DMS79 treated with DMSO at 0.1 percent for 48 hours (cell line): ENCODE data around the gene ARFGAP2.

Experiments used
- DNase-seq: peaks from one replicate; lab custom pipeline; 2025; lab: John Stamatoyannopoulos, UW

The ARFGAP2 gene

DNA sequence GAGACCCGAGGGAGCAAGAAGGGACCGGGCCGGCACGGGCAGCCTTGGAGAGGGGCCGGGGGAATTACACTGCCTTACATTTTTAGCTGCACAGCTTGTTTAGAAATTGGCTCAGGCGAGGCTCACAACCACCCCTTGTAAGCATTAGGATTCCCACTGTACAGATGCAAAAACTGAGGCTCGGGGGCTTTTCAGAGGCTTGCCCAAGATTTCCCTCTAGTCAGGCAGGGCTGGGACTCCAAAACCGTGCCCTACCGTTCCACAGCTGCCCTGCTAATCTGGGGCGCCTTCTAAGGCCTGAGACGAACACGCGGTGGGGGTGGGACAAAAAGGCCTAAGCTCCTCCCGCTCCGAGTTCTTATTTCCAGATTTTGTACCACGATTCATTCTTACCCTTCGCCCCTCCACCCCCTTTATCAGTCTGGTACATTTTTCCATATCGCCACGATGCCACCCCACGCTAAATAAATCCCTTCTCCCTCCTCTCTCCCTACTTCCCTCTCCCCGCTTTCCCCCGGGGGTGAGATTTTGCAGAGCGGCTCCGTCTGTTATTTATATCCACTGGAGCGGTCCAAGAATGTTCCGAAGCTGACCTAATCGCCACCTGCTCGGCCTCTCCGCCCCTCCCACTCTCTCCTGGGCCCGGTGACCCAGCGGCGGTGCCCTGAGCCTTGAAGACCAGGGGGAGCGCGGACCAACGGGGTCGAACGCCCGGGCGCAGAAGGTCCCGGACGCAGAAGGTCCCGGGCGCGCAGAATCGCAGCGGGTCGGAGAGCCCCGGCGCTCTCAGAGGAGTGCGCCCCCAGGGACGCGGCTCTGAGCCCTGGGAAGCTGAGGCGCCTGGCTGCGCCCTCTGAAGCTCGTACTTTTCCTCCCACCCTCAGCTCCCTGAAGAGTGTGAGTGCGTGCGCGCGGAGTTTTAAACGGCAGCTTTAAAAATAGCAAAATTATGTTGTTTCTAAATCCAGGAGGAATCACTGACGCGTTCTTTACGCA is 10.3 kb upstream of the ARFGAP2 start:
- DNase-seq = peak; percentile 12

DNA sequence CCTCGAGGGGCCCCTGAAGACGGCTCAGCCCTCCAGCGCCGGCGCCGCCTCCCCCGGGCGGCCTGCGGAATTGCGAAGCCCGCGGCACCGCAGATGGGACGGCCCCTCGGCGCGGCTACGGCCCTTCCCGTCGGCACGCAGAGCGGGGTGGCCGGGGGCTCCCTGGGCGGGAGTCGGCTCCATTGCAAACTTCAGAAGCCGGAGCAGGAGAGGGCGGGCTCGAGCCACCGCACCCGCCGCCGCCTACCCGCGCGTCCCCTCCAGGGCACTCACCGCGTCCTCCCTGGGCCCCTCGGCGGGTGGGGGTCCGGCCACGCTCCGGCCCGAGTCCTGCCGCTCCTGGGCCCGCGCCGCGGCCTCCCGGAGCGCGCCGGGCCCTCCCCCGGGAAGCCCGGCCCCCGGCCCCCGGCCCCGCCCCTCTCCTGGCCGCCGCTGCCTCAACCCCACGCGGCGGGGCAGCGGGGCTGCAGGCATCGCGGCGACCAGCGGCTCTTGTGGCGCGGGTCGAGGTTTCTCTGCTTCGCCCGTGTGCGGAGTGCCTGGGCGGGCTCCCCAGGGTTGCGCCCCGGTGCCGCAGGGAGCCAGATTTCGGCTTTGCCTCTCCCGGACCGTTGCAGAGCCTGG is 9.5 kb upstream of the ARFGAP2 start, which contains the start of gene PACSIN3:
Gene PACSIN3, minus strand, starts transcription at position 359 of the 624 bp plus-strand sequence. CDS start 3,707 bp downstream, outside the sequence.
- no peak for DNase-seq

DNA sequence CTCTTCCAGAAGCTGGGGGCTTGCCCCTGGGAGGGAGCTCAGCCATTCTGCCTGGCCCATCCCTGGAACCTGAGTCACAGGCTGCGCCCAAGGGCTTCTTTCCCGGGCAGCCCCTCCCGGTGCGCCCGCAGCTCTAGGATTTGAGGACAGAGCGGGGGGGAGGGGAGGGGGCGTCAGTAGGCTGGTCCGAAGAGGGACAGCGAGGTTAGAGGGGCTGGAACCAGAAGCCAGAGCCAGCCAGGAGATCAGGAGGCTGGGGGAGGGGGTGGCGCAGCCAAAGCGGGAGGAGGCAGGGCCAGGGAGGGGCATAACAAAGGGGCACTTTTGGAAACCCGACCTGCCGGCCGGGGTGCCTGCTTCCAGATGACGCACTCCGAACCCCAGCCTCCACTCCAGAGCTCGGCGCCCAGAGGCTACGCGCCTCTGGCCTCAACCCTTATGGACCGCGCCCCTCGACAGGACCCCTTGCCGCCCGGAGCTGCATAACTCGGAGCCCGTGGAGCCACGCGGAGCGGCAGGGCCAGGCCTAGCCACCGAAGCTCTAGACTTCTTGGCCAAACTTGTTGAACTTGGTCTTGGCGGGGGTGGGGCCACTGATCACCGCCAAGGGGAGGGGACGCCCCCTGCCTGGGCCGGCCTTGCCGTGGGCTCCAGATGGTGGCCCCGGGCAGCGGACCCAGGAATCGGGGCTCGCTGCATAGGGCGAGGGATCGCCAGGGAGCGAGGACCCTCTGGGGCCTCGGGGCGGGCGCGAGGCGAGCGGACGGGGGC is 8.8 kb upstream of the ARFGAP2 start:
- peak; percentile 36 for DNase-seq

DNA sequence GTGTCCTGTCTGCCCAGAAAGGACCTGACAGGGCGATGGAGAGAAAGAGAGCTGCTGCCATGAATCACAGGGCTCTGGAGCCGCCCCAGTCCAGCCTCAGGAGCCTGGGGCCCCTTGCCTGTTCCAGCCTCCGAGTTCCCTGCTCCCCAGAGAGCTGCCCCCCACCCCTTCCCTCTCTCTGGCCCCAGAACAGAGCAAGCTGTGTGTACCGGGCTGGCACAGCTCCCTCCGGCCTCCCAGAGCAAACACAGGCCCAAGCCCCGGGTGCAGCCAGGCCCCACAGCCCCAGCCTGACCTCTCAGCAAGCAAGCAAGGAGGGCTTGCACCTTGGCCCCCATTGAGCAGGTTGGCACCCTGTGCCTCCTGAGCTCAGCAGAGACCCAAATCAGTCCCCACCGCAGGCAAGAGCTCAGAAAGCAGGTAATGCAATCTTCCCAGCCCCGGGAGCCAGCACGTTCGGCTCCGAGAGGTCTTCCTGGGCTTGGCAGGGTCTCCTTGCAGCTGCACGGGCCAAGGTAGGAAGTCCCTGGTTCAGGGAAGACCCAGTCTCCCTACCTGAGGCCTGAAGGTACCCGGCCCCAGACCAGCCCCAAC is 8.1 kb upstream of the ARFGAP2 start:
- no peak for DNase-seq

DNA sequence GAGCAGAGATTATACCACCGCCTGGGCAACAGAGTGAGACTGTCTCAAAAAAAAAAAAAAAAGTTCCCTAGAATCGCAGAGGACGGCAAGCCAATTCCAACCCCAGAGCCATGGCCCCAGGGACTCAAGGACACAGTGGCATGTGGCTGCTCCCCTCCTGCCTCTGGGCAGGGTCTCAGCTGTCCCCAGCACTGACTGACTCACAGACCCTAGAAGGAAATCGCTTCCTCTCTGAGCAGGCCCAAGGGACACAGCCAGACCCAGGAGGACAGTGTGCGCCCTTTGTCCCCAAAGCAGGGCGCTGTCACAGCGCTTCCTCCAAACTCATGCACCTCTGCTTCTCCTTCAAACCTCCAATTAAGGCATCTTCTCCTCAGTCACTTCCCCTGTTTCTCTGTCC is 7.3 kb upstream of the ARFGAP2 start:
- no peak for DNase-seq

DNA sequence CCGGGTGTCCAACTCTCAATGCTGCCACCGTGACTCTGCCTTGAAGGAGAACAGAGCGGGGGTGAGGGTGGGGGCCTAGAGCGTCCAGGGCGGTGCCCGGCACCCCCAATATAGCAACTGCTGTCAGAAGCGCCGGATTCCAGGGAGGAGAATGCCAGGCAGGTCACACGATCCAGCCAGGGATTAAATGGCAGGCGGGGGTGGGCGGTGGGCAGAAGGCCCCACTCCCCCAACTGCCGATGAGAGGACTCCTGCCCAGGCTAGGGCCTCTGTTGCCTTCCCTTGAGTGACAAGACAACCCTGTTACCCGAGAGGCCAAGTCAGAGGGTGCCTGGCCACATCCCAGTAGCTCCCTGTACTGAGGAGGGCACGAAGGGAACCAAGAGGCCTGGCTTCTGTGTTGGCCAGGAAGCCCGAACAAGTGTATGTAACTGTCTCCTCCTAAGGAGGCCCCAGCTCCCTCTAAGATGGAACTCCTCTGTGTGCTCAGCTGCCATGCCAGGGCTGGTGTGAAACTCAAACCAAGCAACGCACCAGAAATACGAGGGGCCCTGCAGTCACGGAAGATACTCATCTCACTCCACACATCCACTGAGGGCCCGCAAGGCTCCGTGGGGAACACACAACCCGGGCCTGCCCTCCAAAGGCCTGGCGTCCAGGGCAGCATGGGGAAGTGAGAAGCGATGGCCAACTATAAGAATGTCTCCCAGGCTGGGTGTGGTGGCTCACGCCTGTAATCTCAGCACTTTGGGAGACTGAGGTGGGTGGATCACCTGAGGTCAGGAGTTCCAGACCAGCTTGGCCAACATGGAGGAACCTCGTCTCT is 6.6 kb upstream of the ARFGAP2 start:
- no peak for DNase-seq

DNA sequence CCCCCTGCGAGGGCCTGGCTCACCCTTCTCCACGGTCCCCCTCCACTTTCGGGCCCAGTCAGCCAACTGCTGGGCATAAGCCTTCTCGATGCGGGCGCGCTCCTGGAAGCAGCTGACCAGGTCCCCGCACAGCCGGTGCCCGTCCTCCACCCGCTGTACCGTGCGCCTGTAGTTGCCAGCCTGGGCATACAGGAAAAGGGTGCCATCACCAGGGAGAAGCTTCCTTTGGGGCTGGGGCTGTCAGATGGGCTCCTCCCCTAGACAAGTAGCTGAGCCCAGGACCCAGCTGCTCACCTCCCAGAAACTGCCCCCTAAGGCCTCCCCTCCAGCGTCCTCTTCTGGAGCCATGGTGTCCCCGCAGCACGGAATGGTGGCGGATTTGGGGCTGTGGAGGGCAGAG is 5.7 kb upstream of the ARFGAP2 start:
- no peak for DNase-seq

DNA sequence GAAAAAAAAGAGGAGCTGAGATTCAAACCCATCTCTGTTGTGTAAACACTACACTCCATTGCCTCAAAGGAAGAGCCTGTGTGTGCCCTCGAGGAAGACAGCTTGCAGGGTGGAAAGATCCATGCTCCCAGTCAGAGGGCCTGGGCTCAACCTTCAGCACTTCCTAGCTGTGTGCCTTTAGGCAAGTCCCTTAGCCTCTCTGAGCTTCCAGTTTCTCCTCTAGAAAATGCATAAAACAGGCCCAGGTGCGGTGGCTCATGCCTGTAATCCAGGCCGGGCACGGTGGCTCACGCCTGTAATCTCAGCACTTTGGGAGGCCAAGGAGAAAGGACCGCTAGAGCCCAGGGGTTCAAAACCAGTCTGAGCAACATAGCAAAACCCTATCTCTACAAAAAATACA is 4.6 kb upstream of the ARFGAP2 start:
- DNase-seq = no peak

DNA sequence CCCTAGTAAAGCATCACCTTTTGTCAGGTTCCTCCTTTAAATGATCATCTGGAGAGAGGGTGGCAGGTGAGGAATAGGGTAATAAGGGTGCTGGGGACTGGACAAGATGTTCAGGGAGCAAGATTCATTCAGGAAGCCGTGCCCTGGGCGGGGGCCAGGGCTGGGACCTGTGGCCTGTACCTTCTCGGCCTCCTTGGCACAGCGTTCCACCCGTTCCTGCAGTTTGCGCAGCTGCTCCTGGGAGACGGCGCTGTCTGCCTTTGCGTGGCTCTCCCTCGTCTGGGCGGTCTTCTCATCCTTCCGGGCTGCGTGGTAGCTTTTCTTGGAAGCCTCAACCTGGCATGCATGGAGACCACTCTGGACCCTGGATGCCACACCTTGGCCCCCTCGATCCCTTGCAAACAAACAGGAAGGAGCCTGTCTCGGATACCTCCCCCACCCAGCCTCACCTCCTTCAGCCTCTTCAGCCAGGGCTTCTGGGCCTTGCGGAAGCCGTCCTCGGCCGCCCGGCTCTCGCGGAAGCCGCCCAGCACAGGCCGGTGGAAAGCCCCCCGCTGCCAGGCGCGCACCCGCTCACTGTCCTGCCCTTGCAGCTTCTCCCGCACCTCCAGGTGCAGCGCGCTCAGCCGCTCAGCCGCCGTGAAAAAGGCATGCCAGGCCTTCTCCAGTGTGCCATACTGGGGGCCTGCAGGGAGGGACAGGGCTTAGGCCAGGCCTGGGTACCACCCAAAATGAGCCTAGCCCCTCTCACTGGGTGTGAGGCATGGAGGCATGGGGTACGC is 3.5 kb upstream of the ARFGAP2 start:
- DNase-seq = no peak

DNA sequence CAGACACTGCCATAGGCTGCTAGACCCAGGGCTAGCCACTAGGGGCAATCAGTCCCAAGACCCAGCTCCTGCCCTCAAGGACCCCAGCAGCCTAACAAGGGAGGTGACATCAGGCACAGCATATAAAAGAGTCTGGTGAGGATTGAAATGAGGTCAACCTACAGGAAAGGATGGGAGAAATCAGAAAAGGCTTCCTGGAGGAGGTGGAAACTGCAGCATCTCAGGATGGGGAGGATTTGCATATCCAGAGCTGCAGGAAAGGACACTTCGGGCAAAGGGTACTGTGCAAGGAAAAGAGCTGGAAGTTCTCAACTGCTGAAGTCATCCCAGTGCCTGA is 2.9 kb upstream of the ARFGAP2 start:
- DNase-seq = no peak

DNA sequence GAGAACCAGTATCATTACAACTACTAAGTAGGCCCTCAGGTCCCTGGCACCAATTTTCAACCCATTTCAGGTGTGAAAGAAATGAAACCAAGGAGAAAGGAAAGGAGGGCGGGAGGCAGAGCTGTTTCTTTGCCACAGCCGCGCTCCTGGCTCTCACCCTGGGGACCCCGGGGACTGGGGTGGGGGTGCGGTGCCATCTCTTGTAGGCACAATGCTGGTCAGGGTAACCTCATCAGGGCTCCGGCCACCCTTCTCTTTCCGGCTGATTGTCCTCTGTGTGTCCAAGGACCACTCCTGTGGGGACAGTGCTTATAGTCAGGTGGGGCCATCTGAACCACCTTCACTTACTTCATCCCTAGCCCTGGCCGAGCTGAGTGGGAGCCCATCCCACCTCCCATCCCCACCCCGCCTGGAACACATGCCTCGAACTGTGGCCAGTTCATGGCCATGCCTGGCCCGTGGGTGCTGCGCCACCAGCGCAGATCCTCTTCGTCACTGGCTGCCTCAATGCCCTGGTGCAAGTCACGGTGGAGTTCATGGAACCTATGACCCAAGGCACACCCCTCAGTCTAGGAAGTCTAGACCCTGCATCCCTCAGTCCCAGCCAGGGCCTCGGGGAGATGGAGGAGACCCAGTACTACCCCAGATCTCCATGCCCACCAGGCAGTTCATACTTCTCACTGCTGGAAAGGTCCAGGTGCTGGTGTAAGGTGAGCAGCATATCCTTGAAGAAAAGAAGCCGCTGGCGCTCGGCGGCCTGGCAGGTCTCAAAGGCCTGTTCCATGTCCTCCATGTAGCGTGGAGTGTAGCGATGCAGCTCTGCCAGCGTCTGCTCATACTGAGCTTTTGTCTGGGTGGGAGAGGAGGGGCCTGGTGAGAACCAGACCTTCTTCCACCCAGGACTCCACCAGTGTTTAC is 2.3 kb upstream of the ARFGAP2 start:
- DNase-seq = no peak

DNA sequence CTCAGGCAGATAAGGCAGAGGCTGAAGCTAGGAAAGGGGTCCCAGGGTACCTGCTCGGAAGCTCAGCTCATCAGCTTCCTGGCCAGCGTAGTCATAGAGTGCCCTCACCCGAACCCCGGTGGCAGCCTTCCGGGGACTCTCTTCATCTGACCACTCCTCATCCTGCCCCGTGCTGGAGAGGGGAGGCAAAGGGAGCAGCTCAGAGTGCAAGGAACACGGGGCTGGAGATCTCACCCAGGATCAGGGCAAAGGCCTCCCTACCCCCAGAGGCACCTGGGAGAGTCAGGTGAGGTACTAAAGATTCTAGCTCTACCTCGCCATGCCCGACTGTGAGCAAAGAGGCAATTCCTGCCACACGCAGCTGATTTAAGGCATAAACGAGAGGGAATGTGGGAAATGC is 1.6 kb upstream of the ARFGAP2 start:
- DNase-seq = no peak

DNA sequence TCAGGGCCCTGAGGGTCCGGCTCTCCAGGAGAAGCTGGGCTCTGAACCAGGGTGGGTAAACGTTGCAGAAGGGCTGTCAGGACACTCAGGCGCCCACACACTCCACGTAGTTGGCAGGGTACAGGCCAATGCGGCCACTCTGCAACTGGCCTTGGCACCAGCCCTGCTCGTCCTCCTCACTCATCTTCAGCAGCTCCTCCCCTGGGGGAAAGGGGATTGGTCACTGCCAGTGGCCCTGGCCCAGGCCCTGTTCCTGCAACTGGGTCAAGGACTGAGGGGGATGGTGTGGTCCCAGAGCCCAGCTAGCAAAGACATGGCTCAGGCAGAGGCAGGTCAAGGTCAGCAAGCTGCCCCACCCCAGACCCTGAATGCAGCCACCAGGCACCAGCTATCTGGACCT is 1.2 kb upstream of the ARFGAP2 start:
- DNase-seq = no peak

DNA sequence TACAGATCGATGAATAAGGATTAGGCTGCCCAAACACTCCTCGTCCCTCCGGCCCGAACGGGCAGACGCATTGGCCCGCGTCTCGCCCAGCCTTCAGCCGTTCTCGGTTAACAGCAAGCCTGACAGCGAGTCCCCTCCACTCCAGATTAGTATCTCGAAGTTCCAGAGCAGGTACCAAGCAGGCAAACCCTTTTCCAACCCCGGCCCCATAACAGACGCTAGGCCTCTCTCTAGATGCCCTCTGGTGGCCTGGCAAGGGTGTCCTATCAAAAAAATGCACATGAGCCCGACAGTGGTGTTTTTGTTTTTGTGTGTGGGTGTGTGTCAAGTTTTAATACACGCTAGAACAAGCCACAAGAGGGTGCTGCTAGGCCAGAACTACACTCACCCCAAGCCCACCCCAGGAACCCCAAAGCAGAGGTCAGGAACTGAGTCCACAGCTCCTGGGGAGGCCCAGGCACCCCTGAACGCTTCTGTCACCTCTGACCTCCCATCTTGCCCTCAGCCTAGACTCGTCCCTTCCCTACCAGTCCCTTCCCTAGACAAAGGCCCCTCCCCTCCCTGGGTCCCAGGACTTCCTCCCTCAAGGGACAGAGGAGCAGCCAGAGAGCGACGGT is 658 bp upstream of the ARFGAP2 start:
- peak; percentile 63 for DNase-seq

DNA sequence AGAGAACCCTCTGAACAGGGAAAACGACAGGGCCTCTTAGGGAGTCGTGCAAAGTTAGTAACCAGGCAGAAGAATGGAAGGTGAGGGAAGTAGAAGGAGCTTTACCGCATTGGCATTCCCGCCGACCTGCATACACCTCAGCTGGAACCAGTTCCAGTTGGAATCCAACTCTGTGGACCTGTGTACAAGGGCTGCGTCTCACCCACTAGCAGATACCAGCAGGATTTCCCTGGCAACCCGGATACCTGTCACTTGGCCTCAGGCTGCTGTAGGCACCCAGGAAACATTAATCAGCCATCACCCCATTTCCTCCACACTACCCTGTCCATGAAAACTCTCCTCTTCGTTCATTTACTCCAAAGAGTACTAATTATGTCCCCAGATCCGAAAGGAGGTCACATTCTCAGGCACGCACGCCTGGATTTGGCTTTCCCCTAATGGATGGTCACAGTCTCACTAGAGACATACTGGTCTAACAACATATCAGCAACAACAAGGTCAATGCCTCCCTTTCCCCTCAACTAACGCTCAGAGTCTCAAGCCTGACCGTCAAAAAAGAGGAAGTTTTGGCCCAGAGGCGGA is 842 bp downstream of the ARFGAP2 start:
- no peak for DNase-seq

DNA sequence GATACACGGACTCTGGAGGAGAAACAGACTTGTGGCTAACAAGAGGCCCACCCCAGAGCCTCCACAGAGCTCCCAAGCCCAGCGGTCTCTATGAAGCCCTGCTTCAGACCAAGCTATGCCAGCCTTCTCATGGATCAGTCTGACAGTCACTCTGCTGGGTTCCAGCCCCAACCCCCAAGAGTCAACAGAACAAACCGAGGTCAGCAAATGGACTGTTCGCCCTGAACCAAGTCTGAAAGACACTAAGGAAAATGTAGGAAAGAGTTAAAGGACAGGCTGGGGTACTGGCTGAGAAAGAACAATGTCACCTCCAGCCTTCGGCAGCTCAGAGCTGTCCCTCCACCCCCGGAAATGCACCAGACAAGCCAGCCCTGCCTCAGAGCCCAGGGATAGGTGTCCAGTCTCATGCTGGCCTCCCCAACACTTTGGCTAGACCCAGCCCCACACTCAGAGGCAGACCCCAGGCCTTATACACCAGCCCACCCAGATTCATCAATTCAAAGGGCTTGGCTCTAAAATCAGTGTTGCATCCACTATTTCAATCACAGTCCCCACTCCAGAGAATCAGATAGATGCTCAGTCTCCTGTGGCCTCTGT is 3.8 kb downstream of the ARFGAP2 start:
- no peak for DNase-seq

DNA sequence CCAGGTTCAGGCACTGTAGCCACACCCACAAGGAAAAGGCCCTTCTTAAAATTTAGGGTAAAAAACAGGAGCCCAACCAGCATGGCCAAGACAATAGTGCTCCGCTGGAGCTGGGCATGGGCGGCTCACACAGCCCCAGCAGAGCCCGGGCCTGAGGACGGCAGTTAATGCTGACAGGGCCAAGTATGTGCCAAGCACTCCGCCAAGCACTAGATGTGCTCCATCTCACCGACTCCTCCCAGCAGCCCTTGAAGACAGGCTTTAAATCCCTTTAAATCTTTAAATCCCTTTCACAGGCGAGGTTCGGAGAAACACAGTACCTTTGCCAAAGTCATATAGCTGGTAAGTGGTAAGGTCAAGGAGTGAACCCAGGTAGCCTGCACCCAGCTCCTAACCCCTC is 4.8 kb downstream of the ARFGAP2 start:
- DNase-seq = no peak
